NCI-H1417 treated with DMSO at 0.1 percent for 48 hours (cell line): ENCODE data around the gene CELF5.
A peak's percentile ranks its signal among the peaks of the same experiment; 100 is the strongest.
"Not testable (repeated sequence)": the region's sequence is repeated elsewhere in the genome, so short reads cannot be mapped to it uniquely, and the experiment has no call there.

ENCODE experiments used
- DNase-seq: peaks from one replicate; lab custom pipeline; 2025; lab: John Stamatoyannopoulos, UW

Gene CELF5

GRCh38 chr19:3274245-3274941 lies 49.9 kb downstream of the CELF5 start:
- DNase-seq = no peak

DNA sequence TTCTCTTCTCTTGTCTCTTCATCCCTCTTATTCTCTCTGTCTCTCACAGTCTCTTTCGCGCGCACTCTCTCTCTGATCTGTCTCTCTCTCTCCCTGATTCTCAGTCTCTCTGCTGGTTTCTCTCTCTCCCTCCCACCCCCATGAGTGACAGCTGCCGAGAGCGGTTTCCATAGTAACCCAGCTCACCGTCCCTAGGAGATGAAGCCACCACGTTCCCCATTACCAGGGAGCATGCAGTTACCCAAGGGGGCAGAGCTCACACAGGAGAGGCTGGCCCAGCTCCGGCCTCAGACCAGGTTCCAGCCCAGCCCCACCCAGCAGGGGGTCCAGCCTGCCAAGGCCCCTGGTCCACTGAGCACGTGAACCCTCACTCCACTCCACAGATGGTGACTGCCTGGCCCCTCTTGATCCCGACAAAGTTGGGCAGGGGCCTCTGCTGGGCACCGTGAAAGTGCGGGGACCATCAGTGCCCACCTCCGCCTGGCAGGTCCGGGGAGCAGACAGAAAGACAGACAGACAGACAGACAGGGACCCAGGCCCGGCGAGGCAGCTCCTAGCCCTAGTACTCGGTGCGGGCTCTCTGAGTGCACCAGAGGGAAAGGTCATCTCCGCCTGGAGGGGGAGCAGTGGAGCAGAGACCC lies 50.6 kb downstream of the CELF5 start:
- DNase-seq = peak; percentile 43

GRCh38 chr19:3275583-3276340 lies 51.3 kb downstream of the CELF5 start:
- peak; percentile 89 for DNase-seq

DNA sequence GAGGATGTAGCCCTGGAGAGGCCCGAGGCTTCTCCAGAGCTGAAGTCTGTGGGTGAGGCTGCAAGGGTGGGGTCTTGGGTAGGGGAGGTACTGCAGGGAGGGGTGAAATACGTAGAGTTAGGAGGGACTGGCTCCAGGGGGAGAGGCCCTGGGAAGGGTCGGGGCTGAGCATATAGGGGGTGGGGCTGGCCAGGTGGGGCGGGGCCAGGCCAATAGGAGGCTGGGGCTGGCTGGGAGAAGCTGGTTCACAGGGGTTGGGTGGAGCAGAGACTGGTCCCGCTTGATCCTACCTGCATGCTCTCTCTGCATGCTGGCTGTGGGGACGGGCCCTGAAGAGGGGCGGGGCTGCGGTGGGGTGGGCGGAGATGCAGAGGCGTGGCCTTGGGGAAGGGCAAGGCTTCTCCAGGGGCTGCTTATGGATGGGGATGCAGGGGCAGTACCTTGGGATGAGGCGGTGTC lies 51.9 kb downstream of the CELF5 start:
- no peak for DNase-seq

DNA sequence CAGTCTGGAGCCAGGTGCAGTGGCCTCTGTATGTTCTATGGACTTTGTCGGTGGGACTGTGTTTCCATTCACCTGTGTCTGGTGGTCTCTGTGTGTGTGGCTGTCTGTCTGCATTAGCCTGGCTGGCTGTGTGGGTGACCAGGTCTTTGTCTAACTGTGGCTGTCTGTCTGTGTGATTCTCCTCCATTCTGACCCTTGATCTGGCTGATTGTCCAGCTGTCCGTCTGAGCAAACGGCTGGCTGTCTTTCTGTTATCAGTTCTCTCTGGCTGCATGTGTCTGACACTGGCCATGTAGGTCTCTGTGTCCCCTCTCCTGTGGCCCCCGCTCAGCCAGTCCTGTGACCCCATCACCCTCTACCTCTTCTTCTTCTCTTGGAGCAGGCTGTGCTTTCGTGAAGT lies 53.2 kb downstream of the CELF5 start:
- no peak for DNase-seq

DNA sequence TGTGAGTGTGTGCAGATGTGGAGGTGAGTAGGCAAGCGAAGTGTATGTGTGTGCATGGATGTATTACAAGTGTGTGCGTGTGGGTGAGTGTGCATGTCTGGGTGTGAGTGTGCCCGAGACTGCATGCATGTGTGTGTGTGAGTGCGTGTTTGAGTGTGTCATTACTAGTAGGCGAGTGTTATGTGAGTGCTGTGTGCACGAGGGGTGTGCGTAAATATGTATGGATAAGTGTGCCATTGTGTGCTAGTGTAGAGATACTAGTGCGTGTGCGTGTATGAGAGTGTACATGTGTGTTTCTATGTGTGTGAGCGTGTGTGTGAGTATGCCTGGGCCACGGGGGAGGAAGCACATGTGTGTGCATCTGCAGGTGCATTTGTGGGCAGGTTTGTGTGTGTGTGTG lies 53.8 kb downstream of the CELF5 start:
- DNase-seq = no peak

- DNase-seq = no peak
Measured at GRCh38 chr19:3278749-3279148, 54.3 kb downstream of the CELF5 start.

- no peak for DNase-seq
Measured at GRCh38 chr19:3279306-3279705, 54.8 kb downstream of the CELF5 start.

GRCh38 chr19:3281026-3281425 lies 56.6 kb downstream of the CELF5 start:
- no peak for DNase-seq

DNA sequence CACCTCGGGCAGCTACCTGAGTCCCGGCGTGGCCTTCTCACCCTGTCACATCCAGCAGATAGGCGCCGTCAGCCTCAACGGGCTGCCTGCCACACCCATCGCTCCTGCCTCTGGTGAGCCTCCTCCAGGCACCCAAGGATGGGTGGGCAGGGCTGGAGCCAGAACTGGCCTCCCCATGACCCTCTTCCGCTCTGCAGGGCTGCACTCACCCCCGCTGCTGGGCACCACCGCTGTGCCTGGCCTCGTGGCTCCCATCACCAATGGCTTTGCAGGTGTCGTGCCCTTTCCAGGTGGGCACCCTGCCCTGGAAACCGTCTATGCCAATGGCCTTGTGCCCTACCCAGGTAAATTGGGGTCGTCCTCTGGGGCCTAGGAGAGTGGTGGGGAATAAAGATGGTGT lies 57.7 kb downstream of the CELF5 start:
- DNase-seq = no peak

DNA sequence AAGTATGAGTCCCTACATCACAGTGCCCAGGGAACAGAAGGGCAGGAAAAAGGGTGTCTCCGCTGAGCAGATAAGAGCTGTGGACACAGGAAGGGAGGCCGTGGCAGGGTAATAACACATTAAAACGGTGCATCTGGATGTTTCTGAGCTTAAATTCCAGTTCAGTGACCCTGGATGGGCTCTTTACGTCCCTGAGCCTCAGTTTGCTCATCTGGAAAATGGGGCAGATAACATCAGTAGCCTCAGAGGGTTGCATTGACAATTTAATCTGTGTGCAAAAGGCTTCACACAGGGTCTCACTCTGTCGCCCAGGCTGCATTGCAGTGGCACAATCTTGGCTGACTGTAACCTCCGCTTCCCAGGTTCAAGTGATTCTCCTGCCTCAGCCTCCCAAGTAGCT lies 58.1 kb downstream of the CELF5 start:
- no peak for DNase-seq

GRCh38 chr19:3283246-3283751 lies 58.8 kb downstream of the CELF5 start:
- DNase-seq = no peak

GRCh38 chr19:3283886-3284657 lies 59.6 kb downstream of the CELF5 start:
- DNase-seq = no peak

GRCh38 chr19:3284759-3285646 lies 60.5 kb downstream of the CELF5 start:
- DNase-seq = no peak

DNA sequence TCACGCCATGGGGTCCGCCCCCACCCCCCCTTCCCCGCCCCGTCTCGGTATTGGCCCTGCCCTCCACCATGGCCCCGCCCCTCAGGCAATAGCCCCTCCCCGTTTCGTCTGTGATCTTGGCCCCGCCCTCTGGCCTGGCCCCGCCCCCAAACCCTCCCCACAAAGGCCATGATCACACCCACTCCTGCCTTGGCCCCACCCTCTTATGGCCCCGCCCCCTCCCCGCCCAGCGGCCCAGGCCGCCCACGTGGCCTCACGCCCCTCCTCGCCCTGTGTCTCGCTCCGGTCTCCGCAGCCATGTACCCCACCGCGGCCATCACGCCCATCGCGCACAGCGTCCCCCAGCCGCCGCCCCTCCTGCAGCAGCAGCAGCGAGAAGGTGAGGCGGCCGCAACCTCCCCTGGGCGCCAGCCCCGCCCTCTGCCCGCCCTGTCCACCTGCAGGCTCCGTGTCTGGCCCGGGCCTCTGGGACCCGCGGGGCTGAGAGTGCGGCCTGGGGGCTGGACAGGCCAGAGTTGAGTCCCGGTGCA lies 61.3 kb downstream of the CELF5 start:
- no peak for DNase-seq

DNA sequence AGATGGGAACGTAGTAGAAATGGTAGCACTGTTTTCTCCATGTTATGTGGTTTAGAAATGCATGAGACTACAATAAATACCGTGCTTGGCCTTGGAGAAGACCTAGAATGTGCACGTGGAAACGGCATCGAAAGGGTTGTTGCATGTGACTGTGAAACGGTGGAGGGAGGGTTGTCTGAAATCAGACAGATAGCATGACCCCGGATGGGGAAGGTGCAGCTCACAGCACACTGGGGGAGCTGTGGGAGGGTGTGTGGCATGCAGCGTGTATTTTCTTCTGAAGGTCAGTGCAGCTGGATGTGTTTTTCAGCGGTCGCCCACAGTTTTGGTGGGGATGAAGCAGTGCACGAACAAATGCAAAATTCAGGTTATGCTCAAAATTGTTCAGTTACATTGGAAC lies 63.4 kb downstream of the CELF5 start:
- no peak for DNase-seq

DNA sequence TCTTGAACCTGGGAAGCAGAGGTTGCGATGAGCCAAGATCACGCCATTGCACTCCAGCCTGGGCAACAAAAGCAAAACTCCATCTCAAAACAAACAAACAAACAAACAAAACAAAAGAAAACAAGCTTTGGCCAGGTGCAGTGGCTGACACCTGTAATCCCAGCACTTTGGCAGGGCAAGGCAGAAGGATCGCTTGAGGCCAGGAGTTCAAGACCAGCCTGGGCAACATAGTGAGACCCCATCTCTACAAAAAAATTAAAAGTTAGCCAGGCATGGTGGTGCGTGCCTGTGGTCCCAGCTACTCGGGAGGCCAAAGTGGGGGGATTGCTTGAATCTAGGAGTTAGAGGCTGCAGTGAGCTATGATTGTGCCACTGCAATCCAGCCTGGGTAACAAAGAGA lies 64.0 kb downstream of the CELF5 start:
- DNase-seq = not testable (repeated sequence)

GRCh38 chr19:3289971-3290569 lies 65.6 kb downstream of the CELF5 start:
- no peak for DNase-seq

GRCh38 chr19:3290858-3291257 lies 66.4 kb downstream of the CELF5 start:
- DNase-seq = not testable (repeated sequence)

DNA sequence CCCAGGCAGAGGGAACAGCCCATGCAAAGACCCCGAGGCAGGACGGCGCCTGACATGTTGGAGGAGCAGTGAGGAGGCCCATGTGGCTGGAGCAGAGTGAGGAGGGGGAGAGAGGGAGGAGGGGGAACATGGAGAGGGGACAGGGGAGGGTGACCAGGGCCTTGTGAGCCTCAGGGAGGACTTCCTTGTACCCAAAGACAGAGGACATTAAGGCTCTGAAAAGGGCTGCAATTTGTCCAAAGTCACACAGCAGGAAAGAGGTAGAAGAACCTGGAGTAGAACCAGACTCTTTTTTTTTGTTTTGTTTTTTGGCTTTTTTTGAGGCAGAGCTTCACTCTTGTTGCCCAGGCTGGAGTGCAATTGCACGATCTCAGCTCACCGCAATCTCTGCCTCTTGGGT lies 67.2 kb downstream of the CELF5 start:
- no peak for DNase-seq
